Suppressor macrophage treated with lipopolysaccharide for 1 hour (primary cell): ENCODE measurements around the gene SVOPL.

ENCODE experiments used
- DNase-seq, 3 donors: peaks; one replicate each; pipeline ENCODE4 v3.0.0-alpha.2; 2020 to 2022

SVOPL gene

GRCh38 chr7:138658889-138659288, 42.3 kb downstream of the SVOPL start:
- DNase-seq = no peak

GRCh38 chr7:138657854-138658386, 43.2 kb downstream of the SVOPL start:
- no peak for DNase-seq

- no peak for DNase-seq
Measured at GRCh38 chr7:138656952-138657351, 44.2 kb downstream of the SVOPL start.

- DNase-seq = no peak
Measured at GRCh38 chr7:138654616-138655015, 46.5 kb downstream of the SVOPL start.

GRCh38 chr7:138649506-138649905, 51.7 kb downstream of the SVOPL start:
- no peak for DNase-seq

GRCh38 chr7:138645284-138645683, 55.9 kb downstream of the SVOPL start:
- no peak for DNase-seq

GRCh38 chr7:138632826-138633602, 68.1 kb downstream of the SVOPL start:
- DNase-seq = no peak

GRCh38 chr7:138632384-138632783, 68.8 kb downstream of the SVOPL start:
- no peak for DNase-seq

GRCh38 chr7:138630059-138630610, 71.0 kb downstream of the SVOPL start:
- DNase-seq = no peak

- no peak for DNase-seq
Measured at GRCh38 chr7:138627361-138627760, 73.8 kb downstream of the SVOPL start.

- DNase-seq = no peak
Measured at GRCh38 chr7:138626846-138627245, 74.3 kb downstream of the SVOPL start.

- DNase-seq = peak in 2 of 3 donors; percentile 11 to 12
Measured at GRCh38 chr7:138625849-138626230, 75.3 kb downstream of the SVOPL start.

GRCh38 chr7:138625084-138625848, 75.9 kb downstream of the SVOPL start:
- DNase-seq = no peak

GRCh38 chr7:138622841-138623240, 78.3 kb downstream of the SVOPL start:
- DNase-seq = no peak

- no peak for DNase-seq
Measured at GRCh38 chr7:138618933-138619332, 82.2 kb downstream of the SVOPL start.

GRCh38 chr7:138618506-138618905, 82.7 kb downstream of the SVOPL start:
- no peak for DNase-seq

GRCh38 chr7:138616085-138616484, 85.1 kb downstream of the SVOPL start:
- DNase-seq = no peak

GRCh38 chr7:138613630-138614029, 87.5 kb downstream of the SVOPL start:
- no peak for DNase-seq

- no peak for DNase-seq
Measured at GRCh38 chr7:138610671-138611170, 90.4 kb downstream of the SVOPL start.

GRCh38 chr7:138608275-138608674, 92.9 kb downstream of the SVOPL start:
- DNase-seq = peak; percentile 42 to 57 (median 50)

- no peak for DNase-seq
Measured at GRCh38 chr7:138607216-138608126, 93.7 kb downstream of the SVOPL start.

GRCh38 chr7:138606236-138606635, 94.9 kb downstream of the SVOPL start:
- DNase-seq = no peak
